Left renal pelvis (tissue), 4 donors: Measurements from ENCODE around the gene C12orf76. TPM values are rescaled to one million over a fixed set of nuclear protein-coding genes. Genes with fewer than 3 reads are reported as not detected.
A peak's percentile ranks its signal among the peaks of the same experiment; 100 is the strongest.

Experiments
- DNase-seq, 4 donors: peaks; one replicate each; pipeline ENCODE4 v3.0.0-alpha.2; 2013; ENCODE audit warnings: low read depth in 4 of 4, low spot score in 3 of 4
- polyA plus RNA-seq, 4 donors: library from polyadenylated mRNA; unstranded; fragments of 120-200 nt; gene quantifications; one replicate each; pipeline ENCODE4 v1.2.1, GENCODE V29; 2013; ENCODE audit not compliant: insufficient read length in 4 of 4

Gene C12orf76
- polyA plus RNA-seq, 4 donors, result 23.7 to 39.9 (median 31.3) TPM

DNA sequence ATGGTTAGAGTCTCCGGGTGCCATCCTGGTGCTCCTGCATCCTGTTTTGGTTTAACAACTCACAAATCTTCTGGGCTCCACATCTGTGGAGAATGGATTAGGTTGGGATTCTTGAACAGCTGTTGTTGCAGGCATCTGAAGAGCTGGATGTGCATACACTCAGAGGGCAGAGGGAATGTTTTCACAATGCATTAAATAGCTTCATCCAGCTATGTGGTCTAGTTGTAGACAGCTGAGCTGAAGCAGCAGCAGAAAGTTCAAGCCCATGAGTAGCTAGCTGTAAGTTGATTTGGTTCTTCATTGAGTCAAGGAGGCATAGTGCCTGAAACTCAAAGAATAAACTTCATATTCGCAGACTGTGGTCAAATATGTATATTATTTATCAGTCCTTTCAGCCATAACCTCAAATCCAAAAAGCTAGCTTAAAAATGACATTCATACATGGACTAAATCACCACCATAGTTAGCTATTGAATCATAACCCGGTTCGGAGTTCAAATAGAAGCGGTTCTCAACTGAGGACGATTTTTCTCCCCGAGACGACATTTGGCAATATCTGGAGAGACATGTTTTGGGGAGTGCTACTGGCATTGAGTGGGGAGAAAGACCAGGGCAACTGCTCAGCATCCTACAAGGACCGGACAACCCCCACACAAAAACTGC lies 50.0 kb downstream of the C12orf76 start:
- no peak for DNase-seq

GRCh38 chr12:109997393-109997792 lies 50.9 kb downstream of the C12orf76 start:
- no peak for DNase-seq

DNA sequence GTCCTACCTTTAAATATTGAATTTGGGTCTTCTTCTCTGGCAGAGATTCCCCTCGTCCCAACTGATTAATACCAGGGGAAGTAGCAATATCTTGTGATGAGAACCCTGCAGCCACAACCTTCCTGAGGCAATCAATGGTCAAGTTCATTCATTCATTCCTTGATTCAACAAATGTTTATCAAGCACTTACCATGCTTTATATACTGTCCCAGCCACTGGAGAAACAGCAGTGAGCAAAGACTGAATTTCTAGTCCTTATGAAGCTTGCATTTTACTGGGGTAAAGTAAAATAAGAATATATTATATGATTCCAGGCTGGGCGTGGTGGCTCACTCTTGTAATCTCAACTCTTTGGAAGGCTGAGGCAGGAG lies 51.9 kb downstream of the C12orf76 start:
- DNase-seq, result no peak

GRCh38 chr12:109995686-109996482 lies 52.4 kb downstream of the C12orf76 start, which contains the start of gene GIT2:
GIT2 (minus strand) TSS chr12:109996368; CDS start chr12:109996224, 144 bp downstream.
- DNase-seq, result peak; percentile 74 to 83 (median 80)

DNA sequence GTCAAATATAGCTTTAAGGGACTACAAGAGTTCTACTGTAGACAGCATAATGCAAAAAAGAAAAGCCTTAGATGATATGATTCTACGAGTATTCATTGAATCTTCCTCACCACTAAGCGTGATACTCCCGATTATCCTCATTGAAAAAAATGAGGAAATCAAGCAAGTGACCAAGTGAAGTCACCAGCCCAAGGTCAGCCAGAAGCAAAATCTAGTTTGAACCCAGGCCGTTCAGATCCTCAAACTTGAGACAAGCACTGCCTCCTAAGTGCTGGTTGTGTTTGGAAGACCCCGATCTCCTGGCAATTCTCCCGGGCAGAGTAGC lies 53.0 kb downstream of the C12orf76 start:
- DNase-seq, result no peak

- DNase-seq, result no peak
These were observed 53.7 kb downstream of the C12orf76 start for GRCh38 chr12:109994401-109995175.

DNA sequence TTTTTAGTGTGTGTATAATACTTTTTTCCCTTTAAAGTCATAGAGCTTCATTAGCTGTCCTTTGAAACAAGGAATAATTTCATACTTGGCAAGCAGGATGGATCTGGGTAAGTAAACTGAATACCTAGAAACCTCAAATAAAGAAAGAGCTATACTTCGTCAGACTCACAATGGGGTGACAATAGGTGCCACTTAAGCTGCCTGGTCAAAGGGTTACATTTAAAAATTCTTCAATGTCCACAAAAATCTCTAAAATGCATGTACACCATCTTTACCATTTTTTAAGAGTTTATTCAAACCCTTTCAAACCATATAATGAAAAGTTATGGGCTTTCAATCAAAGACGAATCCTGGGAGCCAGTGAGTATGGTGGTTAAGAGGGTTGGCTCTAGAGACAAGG lies 55.2 kb downstream of the C12orf76 start:
- DNase-seq, result no peak

GRCh38 chr12:109991586-109991985 lies 56.7 kb downstream of the C12orf76 start:
- DNase-seq, result no peak

Other genes with a start within 250 kb of the C12orf76 start
- 10 to 100 TPM in 2 of 4 donors, 1 to 10 TPM in 2; 1.5 to 19.7 (median 10.0) TPM for gene TRPV4, start 215.1 kb downstream of the C12orf76 start, polyA plus RNA-seq
- gene GLTP, start 168.0 kb downstream of the C12orf76 start, polyA plus RNA-seq, result 10 to 100 TPM; 23.9 to 43.6 (median 35.6) TPM
- 10 to 100 TPM; 20.8 to 30.0 (median 22.1) TPM for gene TCHP, start 148.2 kb downstream of the C12orf76 start, polyA plus RNA-seq
- gene GIT2, start 52.2 kb downstream of the C12orf76 start, polyA plus RNA-seq, result 10 to 100 TPM; 35.2 to 48.1 (median 40.1) TPM
- 10 to 100 TPM; 34.2 to 45.9 (median 43.6) TPM for gene ANKRD13A, start 49.1 kb downstream of the C12orf76 start, polyA plus RNA-seq
- 10 to 100 TPM; 26.6 to 60.4 (median 49.5) TPM for gene IFT81, start 75.8 kb upstream of the C12orf76 start, polyA plus RNA-seq
- 100 to 1,000 TPM; 114 to 176 (median 150) TPM for gene ATP2A2, start 232.7 kb upstream of the C12orf76 start, polyA plus RNA-seq